OCI-LY3 (cell line): ENCODE data around the gene DCUN1D3.

Source experiments
- H2AFZ ChIP-seq: fragments of 200-600, 300-600 bp; shearing (Covaris generic); 2 replicates; pipeline ENCODE4 v1.6.0; 2014; ENCODE audit warnings: antibody characterized with exemption, low read depth, low read length
- H3K27ac ChIP-seq: fragments of 200-600, 300-600 bp; sonication (generic); 2 replicates; pipeline ENCODE4 v1.5.1; 2014; ENCODE audit warnings: mild to moderate bottlenecking, low read length, moderate library complexity, mixed read lengths
- H3K27me3 ChIP-seq: fragments of 200-600, 300-600 bp; sonication (generic); 2 replicates; pipeline ENCODE4 v1.6.1; 2014; ENCODE audit warnings: low read depth, low read length, mixed read lengths
- H3K36me3 ChIP-seq: fragments of 200-600, 300-600 bp; sonication (generic); replicated peaks from 2 replicates; pipeline ENCODE3; 2014; ENCODE audit warnings: low read depth, low read length, mixed read lengths
- H3K4me1 ChIP-seq: fragments of 300-600, 200-600 bp; sonication (generic); 2 replicates; pipeline ENCODE4 v1.6.1; 2014; ENCODE audit warnings: low read length, mixed read lengths
- H3K4me2 ChIP-seq: fragments of 200-600, 300-600 bp; sonication (generic); 2 replicates; pipeline ENCODE4 v1.6.1; 2014; ENCODE audit warnings: low read length, mixed read lengths
- H3K4me3 ChIP-seq: fragments of 300-600, 200-600 bp; sonication (generic); 2 replicates; pipeline ENCODE4 v1.5.1; 2014; ENCODE audit warnings: antibody characterized with exemption, mild to moderate bottlenecking, low read length, moderate library complexity
- H3K79me2 ChIP-seq: fragments of 300-600, 200-600 bp; shearing (Covaris generic); 2 replicates; pipeline ENCODE4 v1.6.1; 2014; ENCODE audit warnings: mild to moderate bottlenecking, low read length, mixed read lengths
- H3K9ac ChIP-seq: fragments of 300-600, 200-600 bp; shearing (Covaris generic); 2 replicates; pipeline ENCODE4 v1.6.0; 2014; ENCODE audit warnings: mild to moderate bottlenecking, low read length, moderate library complexity
- H3K9me3 ChIP-seq: fragments of 200-600, 300-600 bp; shearing (Covaris generic); 2 replicates; pipeline ENCODE4 v1.6.1; 2014; ENCODE audit warnings: low read length, mixed read lengths; ENCODE audit not compliant: insufficient read depth
- H4K20me1 ChIP-seq: fragments of 200-600, 300-600 bp; sonication (generic); 2 replicates; pipeline ENCODE4 v1.6.1; 2016; ENCODE audit warnings: low read length, mixed read lengths; ENCODE audit not compliant: insufficient read depth
- CTCF ChIP-seq: fragments of 200-600, 300-600 bp; sonication (generic); IDR thresholded peaks from 2 replicates; pipeline ENCODE4 v1.5.1; 2014; ENCODE audit warnings: antibody characterized with exemption, low read length, low read depth
- EZH2phosphoT487 ChIP-seq: fragments of 200-600 bp; shearing (Covaris generic); IDR thresholded peaks from 2 replicates; pipeline ENCODE4 v1.6.1; 2018; ENCODE audit warnings: antibody characterized with exemption, mixed run types, low read depth

Gene DCUN1D3

DNA sequence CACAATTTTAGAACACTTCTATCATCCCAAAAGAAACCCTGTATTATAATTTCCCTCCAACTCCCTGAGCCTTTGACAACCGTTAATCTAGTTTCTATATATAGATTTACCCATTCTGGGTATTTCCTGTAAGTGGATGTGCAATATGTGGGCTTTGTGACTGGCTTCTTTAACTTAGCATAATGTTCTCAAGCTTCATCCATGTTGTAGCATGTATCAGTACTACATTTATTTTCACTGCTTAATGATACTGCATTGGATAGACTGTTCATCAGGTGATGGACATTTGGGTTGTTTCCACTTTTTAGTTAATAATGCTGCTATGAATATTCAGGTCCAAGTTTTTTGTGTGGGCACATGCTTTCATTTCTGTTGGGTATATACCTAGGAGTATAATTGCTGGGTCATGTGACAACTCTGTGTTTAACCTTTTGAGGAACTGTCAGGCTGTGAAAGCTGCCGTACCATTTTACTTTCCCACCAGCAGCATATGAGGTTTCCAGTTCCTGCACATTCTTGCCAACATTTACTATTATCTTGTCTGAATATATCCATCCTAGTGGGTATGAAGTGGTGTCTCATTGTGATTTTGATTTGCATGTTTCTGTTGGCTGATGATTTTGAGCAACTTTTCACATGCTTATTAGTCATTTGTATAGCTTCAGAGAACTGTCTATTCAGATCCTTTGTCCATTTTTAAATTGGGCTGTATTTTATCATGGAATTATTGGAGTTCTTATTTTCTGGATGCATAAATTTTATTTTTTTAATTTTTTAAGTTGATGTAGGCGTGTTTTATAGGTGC, 77.4 kb downstream of the DCUN1D3 start:
- Histone ChIP-seq H3K4me1 (peaks cover 16% of the 10 kb centered on the region), H3K36me3 (peaks cover 24% of the 10 kb centered on the region), H3K9me3 (no peaks in the 10 kb centered on the region), H4K20me1 (no peaks in the 10 kb centered on the region), H3K27ac (no peak overlapping the region), H3K9ac (no peak overlapping the region), H2AFZ (no peak overlapping the region), H3K4me2 (no peak overlapping the region), H3K27me3 (no peaks in the 10 kb centered on the region), H3K79me2 (no peaks in the 10 kb centered on the region), H3K4me3 (no peak overlapping the region)
- no peak for TF ChIP-seq CTCF
- no peak for TF ChIP-seq EZH2phosphoT487

DNA sequence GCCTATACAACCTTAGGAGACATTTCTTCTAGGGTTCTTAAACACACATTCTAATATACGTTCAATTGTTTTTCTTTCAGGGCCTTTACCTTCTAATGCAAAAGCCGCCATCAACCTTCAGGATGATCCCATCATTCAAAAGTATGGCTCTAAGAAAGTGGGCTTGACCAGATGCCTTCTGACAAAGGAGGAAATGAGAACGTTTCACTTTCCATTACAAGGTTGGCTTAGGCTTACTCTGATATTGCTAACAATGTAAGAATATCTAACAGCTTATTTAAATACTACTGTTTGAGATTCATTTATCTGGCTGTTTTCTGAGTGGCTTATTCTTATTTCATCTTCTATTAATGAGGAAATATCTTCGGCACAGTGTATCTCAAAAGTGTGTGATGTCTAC, 78.5 kb downstream of the DCUN1D3 start:
- TF ChIP-seq EZH2phosphoT487 (no peak), CTCF (no peak)
- H3K79me2 ChIP-seq, result no peaks in the 10 kb centered on the region
- no peaks in the 10 kb centered on the region for H4K20me1 ChIP-seq
- H3K4me1 ChIP-seq, result peaks cover 16% of the 10 kb centered on the region
- H3K27ac ChIP-seq, result no peak overlapping the region
- peaks cover 17% of the 10 kb centered on the region for H3K36me3 ChIP-seq
- H3K27me3 ChIP-seq, result no peaks in the 10 kb centered on the region
- no peak overlapping the region for H3K4me3 ChIP-seq
- H2AFZ ChIP-seq, result no peak overlapping the region
- H3K9ac ChIP-seq, result no peak overlapping the region
- no peaks in the 10 kb centered on the region for H3K9me3 ChIP-seq
- no peak overlapping the region for H3K4me2 ChIP-seq

DNA sequence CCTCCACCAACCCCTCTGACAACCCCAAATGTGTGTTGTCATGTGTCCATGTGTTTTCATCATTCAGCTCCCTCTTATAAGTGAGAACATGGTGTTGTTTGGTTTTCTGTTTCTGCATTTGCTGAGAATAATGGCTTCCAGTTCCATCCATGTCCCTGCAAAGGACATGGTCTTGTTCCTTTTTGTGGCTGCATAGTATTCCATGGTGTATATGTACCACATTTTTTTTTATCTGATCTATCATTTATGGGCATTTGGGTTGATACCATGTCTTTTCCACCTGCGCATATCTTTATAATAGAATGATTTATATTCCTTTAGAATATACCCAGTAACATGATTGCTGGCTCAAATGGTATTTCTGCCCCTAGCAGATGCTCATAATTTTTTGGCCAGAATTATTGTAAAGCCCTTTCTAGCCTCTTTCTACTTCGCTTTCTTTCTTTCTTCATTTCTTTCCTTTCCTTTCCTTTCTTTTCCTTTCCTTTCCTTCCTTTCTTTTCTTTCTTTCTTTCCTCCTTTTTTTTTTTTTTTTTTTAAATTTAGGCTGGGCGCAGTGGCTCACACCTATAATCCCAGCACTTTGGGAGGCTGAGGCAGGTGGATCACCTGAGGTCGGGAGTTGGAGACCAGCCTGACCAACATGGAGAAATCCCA, 81.1 kb downstream of the DCUN1D3 start:
- no peak overlapping the region for H3K4me2 ChIP-seq
- H2AFZ ChIP-seq, result no peak overlapping the region
- H3K27me3 ChIP-seq, result no peaks in the 10 kb centered on the region
- H3K36me3 ChIP-seq, result peaks cover 17% of the 10 kb centered on the region
- no peak overlapping the region for H3K27ac ChIP-seq
- no peak overlapping the region for H3K9ac ChIP-seq
- no peak overlapping the region for H3K4me3 ChIP-seq
- H3K79me2 ChIP-seq, result no peaks in the 10 kb centered on the region
- H3K4me1 ChIP-seq, result peaks cover 16% of the 10 kb centered on the region
- H3K9me3 ChIP-seq, result no peaks in the 10 kb centered on the region
- TF ChIP-seq EZH2phosphoT487, result no peak
- TF ChIP-seq CTCF, result no peak
- H4K20me1 ChIP-seq, result no peaks in the 10 kb centered on the region

DNA sequence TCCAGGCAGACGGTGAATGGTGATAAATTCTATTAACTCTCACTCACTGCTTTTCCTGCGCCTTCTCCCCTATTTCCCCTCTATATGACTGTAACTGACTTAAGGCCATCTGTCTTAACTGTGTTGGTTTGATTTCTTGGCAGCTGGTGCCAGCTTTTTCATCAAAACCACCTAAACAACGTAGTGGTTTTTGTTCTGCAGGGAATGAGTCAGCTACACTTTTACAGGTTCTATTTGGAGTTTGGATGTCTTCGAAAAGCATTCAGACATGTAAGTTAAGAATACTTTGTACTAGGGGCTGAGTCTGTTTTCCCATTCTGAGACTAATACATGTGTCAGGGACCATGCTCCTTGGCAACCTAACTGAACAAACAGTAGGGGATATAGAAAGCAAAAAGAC, 85.4 kb downstream of the DCUN1D3 start:
- no peaks in the 10 kb centered on the region for H3K9me3 ChIP-seq
- no peak overlapping the region for H3K4me2 ChIP-seq

More for the DNA sequence above, 85.4 kb downstream of the DCUN1D3 start:
- Histone ChIP-seq H3K79me2 (no peaks in the 10 kb centered on the region), H2AFZ (no peak overlapping the region), H3K4me3 (no peak overlapping the region), H3K9ac (no peak overlapping the region), H4K20me1 (no peaks in the 10 kb centered on the region), H3K27ac (no peak overlapping the region), H3K36me3 (peaks cover 15% of the 10 kb centered on the region), H3K4me1 (no peaks in the 10 kb centered on the region), H3K27me3 (no peaks in the 10 kb centered on the region)
- no peak for TF ChIP-seq CTCF
